HepG2 (cell line): ENCODE data around the gene MAP3K3. TPM values are rescaled to one million over a fixed set of nuclear protein-coding genes. Genes with fewer than 3 reads are reported as not detected.
A peak's percentile ranks its signal among the peaks of the same experiment; 100 is the strongest.

Source experiments
- CAMTA2 ChIP-seq: sonication (generic); formaldehyde crosslinking; IDR thresholded peaks from 2 replicates; pipeline ENCODE4 v1.4.0; 2020; ENCODE audit warnings: mild to moderate bottlenecking, missing genetic modification reagents, borderline replicate concordance
- DDIT3 ChIP-seq: sonication (generic); formaldehyde crosslinking; IDR thresholded peaks from 2 replicates; pipeline ENCODE4 v1.4.0; 2020; ENCODE audit warnings: mild to moderate bottlenecking, missing genetic modification reagents
- ELF3 ChIP-seq: IDR thresholded peaks from 2 replicates; pipeline ENCODE4 v1.6.1; 2016; ENCODE audit warnings: missing genetic modification reagents, missing compliant biosample characterization
- GABPA ChIP-seq, 2 experiments: IDR thresholded peaks; 2 replicates each; pipeline ENCODE4 v1.6.1; 2011 to 2016; ENCODE audit warnings: low read depth in 2 of 2, low read length in 1 of 2, missing biosample characterization in 1 of 2, missing genetic modification characterization in 1 of 2
- HNRNPK ChIP-seq: fragments of 200-400 bp; formaldehyde crosslinking; IDR thresholded peaks from 2 replicates; pipeline ENCODE4 v1.6.1; 2018; ENCODE audit warnings: low read length, low read depth, moderate library complexity, mild to moderate bottlenecking; ENCODE audit not compliant: poor library complexity, severe bottlenecking
- HOXA7 ChIP-seq: sonication (generic); formaldehyde crosslinking; IDR thresholded peaks from 2 replicates; pipeline ENCODE4 v1.8.1; 2022; ENCODE audit warnings: mild to moderate bottlenecking, missing genetic modification reagents, moderate library complexity
- KLF13 ChIP-seq: sonication (generic); formaldehyde crosslinking; IDR thresholded peaks from 2 replicates; pipeline ENCODE4 v1.4.0; 2020; ENCODE audit warnings: mild to moderate bottlenecking, missing genetic modification reagents
- LCORL ChIP-seq, 2 experiments: fragments of 450-650 bp in 1 of 2; sonication (generic) in 1 of 2; formaldehyde crosslinking in 1 of 2; IDR thresholded peaks; 2 replicates each; pipeline versions ENCODE4 v1.5.0 to v1.6.1; 2017 to 2020; ENCODE audit warnings: antibody characterized with exemption in 1 of 2, missing genetic modification reagents in 1 of 2
- MED8 ChIP-seq: sonication (generic); formaldehyde crosslinking; IDR thresholded peaks from 2 replicates; pipeline ENCODE4 v1.8.1; 2023; ENCODE audit warnings: mild to moderate bottlenecking, missing genetic modification reagents; ENCODE audit not compliant: insufficient replicate concordance
- MTF2 ChIP-seq: sonication (generic); formaldehyde crosslinking; IDR thresholded peaks from 2 replicates; pipeline ENCODE4 v1.5.0; 2020; ENCODE audit warnings: missing genetic modification reagents, borderline replicate concordance
- MXD3 ChIP-seq: IDR thresholded peaks from 2 replicates; pipeline ENCODE4 v1.6.1; 2016; ENCODE audit warnings: mild to moderate bottlenecking, missing biosample characterization, missing genetic modification reagents
- NCOA2 ChIP-seq: sonication (generic); formaldehyde crosslinking; IDR thresholded peaks from 2 replicates; pipeline ENCODE4 v1.8.0; 2022; ENCODE audit warnings: inconsistent platforms
- SAFB2 ChIP-seq: sonication (generic); formaldehyde crosslinking; IDR thresholded peaks from 2 replicates; pipeline ENCODE4 v1.5.1; 2020; ENCODE audit warnings: missing genetic modification reagents, low read depth, mild to moderate bottlenecking, borderline replicate concordance
- TFAP4 ChIP-seq: sonication (generic); IDR thresholded peaks from 2 replicates; pipeline ENCODE4 v1.6.1; 2016; ENCODE audit warnings: low read depth, borderline replicate concordance
- TFDP2 ChIP-seq: sonication (generic); formaldehyde crosslinking; IDR thresholded peaks from 2 replicates; pipeline ENCODE4 v1.4.0; 2020; ENCODE audit warnings: missing genetic modification reagents
- TMF1 ChIP-seq: sonication (generic); formaldehyde crosslinking; IDR thresholded peaks from 2 replicates; pipeline ENCODE4 v1.8.1; 2022; ENCODE audit warnings: low read depth, missing genetic modification reagents
- TOPORS ChIP-seq: sonication (generic); formaldehyde crosslinking; IDR thresholded peaks from 2 replicates; pipeline ENCODE4 v1.8.0; 2023; ENCODE audit warnings: mild to moderate bottlenecking, missing genetic modification reagents
- ZBTB14 ChIP-seq: sonication (generic); formaldehyde crosslinking; IDR thresholded peaks from 2 replicates; pipeline ENCODE4 v1.4.0; 2020; ENCODE audit warnings: missing genetic modification reagents
- ZBTB20 ChIP-seq: sonication (generic); formaldehyde crosslinking; IDR thresholded peaks from 2 replicates; pipeline ENCODE4 v1.8.1; 2023; ENCODE audit warnings: missing genetic modification reagents, low read depth, mild to moderate bottlenecking, borderline replicate concordance
- ZEB1 ChIP-seq: IDR thresholded peaks from 2 replicates; pipeline ENCODE4 v1.6.1; 2012; ENCODE audit warnings: mild to moderate bottlenecking, low read depth, inconsistent platforms; ENCODE audit not compliant: insufficient replicate concordance
- ZKSCAN5 ChIP-seq: sonication (generic); formaldehyde crosslinking; IDR thresholded peaks from 2 replicates; pipeline ENCODE4 v1.5.1; 2020; ENCODE audit warnings: mild to moderate bottlenecking, missing genetic modification reagents
- ZNF326 ChIP-seq: sonication (generic); formaldehyde crosslinking; IDR thresholded peaks from 2 replicates; pipeline ENCODE4 v1.4.0; 2020; ENCODE audit warnings: missing genetic modification reagents, borderline replicate concordance
- ZNF430 ChIP-seq: sonication (generic); formaldehyde crosslinking; IDR thresholded peaks from 2 replicates; pipeline ENCODE4 v1.9.0; 2021; ENCODE audit warnings: mild to moderate bottlenecking, missing genetic modification reagents
- ZNF577 ChIP-seq: sonication (generic); formaldehyde crosslinking; IDR thresholded peaks from 2 replicates; pipeline ENCODE4 v1.4.0; 2020; ENCODE audit warnings: mild to moderate bottlenecking, low read depth, missing genetic modification reagents, borderline replicate concordance
- ZNF740 ChIP-seq: sonication (generic); formaldehyde crosslinking; IDR thresholded peaks from 2 replicates; pipeline ENCODE4 v1.4.0; 2020; ENCODE audit warnings: missing genetic modification reagents
- polyA plus RNA-seq, 8 experiments: library from polyadenylated mRNA; depleted of rRNA in 3 of 8; stranded (reverse) in 7 of 8; unstranded in 1 of 8; fragments of >200 nt; fragmentation: Illumina TruSeq in 4 of 8; extraction: Trizol in 4 of 8; gene quantifications; 2 replicates each; pipeline versions ENCODE4 v1.2.1 to v1.2.3, GENCODE V29; 2011 to 2016; ENCODE audit warnings: low read depth in 4 of 8, missing spikeins in 1 of 8, mixed read lengths in 1 of 8; ENCODE audit not compliant: insufficient read depth in 1 of 8
- total RNA-seq, 5 experiments: library from RNA; depleted of rRNA; stranded (reverse); fragments of >200 nt; fragmentation: Illumina TruSeq; extraction: Trizol; gene quantifications; 2 replicates each; pipeline ENCODE4 v1.2.3, GENCODE V29; 2016; ENCODE audit warnings: low read depth in 1 of 5

The MAP3K3 gene
- total and polyA plus RNA-seq, 2 of the 13 experiments (the other 11 are each of a cell fraction or from before 2014, with no cell fraction given) = 17.7 to 21.8 TPM

- TF ChIP-seq TFDP2 (CRISPR knock-in tag) (peak; percentile 1; the same call in 1 of the 2 replicates), GABPA (IDR thresholded peaks at IDR 0.05; ENCODE audit: low read depth, low read length) (peak; percentile 31), GABPA (CRISPR knock-in tag; IDR thresholded peaks at IDR 0.05; ENCODE audit: low read depth) (0 out of 2 replicates have a peak, but pooled peaks have one; percentile 50), ELF3 (peak; percentile 45; the same call in 1 of the 2 replicates), ZEB1 (no peak), NCOA2 (CRISPR knock-in tag) (no peak), TOPORS (CRISPR knock-in tag) (no peak), MXD3 (CRISPR knock-in tag) (peak; percentile 31; the same call in 1 of the 2 replicates), HNRNPK (peak; percentile 5), SAFB2 (CRISPR knock-in tag) (no peak), ZBTB20 (CRISPR knock-in tag) (no peak), HOXA7 (CRISPR knock-in tag) (no peak), LCORL (IDR thresholded peaks at IDR 0.05) (no peak), LCORL (CRISPR knock-in tag; IDR thresholded peaks at IDR 0.05) (no peak), ZNF326 (CRISPR knock-in tag) (no peak), ZKSCAN5 (no peak), ZNF430 (CRISPR knock-in tag) (0 out of 2 replicates have a peak, but pooled peaks have one; percentile 10), ZNF740 (CRISPR knock-in tag) (0 out of 2 replicates have a peak, but pooled peaks have one; percentile 48), CAMTA2 (no peak), TMF1 (CRISPR knock-in tag) (no peak), MED8 (CRISPR knock-in tag) (no peak), ZNF577 (no peak), TFAP4 (no peak), ZBTB14 (CRISPR knock-in tag) (no peak), MTF2 (no peak), KLF13 (CRISPR knock-in tag) (no peak), DDIT3 (CRISPR knock-in tag) (no peak)
Observed at GRCh38 chr17:63698886-63699637, 76.8 kb downstream of the MAP3K3 start (continued).
